ENCODE results near the gene ERI3. TPM values are rescaled to one million over a fixed set of nuclear protein-coding genes. Genes with fewer than 3 reads are reported as not detected.

ERI3 gene
- total RNA-seq, 1 donor from 2014 or later = 58.3 TPM

DNA sequence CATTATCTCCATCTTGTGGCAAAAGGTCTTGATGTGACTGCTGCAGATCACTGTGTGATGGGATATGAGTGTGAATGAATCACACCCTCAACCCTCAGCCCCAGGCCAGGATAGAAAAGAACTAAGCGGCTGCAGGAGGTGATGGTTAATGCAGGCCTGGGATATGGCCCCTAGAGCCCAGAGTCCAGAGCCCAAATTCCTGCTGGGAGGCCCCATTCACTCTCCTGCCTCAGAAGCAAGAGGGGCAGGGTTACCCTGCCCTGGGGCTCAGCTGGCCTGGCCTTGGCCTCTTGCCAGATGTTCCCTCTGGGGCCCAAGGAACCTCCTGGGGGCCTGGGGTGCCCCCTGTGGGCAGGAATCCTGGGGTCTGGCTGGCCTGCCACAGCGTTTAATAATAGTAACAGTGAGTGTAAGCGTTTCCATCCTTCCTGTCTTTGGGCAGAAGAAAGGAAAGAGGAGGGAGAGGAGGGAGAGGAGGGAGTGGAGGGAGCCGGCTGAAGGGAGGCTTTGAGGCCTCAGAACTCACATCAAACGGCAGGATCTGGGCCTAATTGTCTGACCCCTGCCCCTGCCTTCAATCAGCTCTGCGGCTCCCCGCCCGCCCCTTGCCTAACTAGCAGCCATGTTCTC, 115.6 kb downstream of the ERI3 start:
- H3K4me1 ChIP-seq (ENCODE audit: insufficient read depth, low read length) = peaks cover 15% of the 10 kb centered on the region
- H3K4me2 ChIP-seq (ENCODE audit: low read length) = peak overlapping the region; percentile 43
- H3K27ac Mint-ChIP-seq (ENCODE audit: unreplicated experiment) = peak overlapping the region; percentile 79
- peak overlapping the region; percentile 34 for H3K9ac ChIP-seq (ENCODE audit: low read length)
- no peak for DNase-seq (ENCODE audit: low read depth)
- H3K9me3 ChIP-seq (ENCODE audit: insufficient read depth, low read depth, low read length) = no peaks in the 10 kb centered on the region
- H3K27me3 ChIP-seq (ENCODE audit: insufficient read depth, low read length) = no peaks in the 10 kb centered on the region
- peak; percentile 66 for FAIRE-seq
- no peaks in the 10 kb centered on the region for H3K27me3 Mint-ChIP-seq (ENCODE audit: low read depth, unreplicated experiment)
- H3K79me2 ChIP-seq (ENCODE audit: insufficient read depth, low read length) = no peaks in the 10 kb centered on the region
- H3K27ac ChIP-seq (ENCODE audit: low read depth, low read length) = peak overlapping the region; percentile 4
- H3K4me3 Mint-ChIP-seq (ENCODE audit: unreplicated experiment) = peak overlapping the region; percentile 16
- H4K20me1 ChIP-seq (ENCODE audit: insufficient read depth, low read length) = peaks cover 16% of the 10 kb centered on the region
- no peak for TF ChIP-seq EZH2 (IDR thresholded peaks at IDR 0.05; ENCODE audit: insufficient read depth, low read length)
- TF ChIP-seq, protein P1, sequence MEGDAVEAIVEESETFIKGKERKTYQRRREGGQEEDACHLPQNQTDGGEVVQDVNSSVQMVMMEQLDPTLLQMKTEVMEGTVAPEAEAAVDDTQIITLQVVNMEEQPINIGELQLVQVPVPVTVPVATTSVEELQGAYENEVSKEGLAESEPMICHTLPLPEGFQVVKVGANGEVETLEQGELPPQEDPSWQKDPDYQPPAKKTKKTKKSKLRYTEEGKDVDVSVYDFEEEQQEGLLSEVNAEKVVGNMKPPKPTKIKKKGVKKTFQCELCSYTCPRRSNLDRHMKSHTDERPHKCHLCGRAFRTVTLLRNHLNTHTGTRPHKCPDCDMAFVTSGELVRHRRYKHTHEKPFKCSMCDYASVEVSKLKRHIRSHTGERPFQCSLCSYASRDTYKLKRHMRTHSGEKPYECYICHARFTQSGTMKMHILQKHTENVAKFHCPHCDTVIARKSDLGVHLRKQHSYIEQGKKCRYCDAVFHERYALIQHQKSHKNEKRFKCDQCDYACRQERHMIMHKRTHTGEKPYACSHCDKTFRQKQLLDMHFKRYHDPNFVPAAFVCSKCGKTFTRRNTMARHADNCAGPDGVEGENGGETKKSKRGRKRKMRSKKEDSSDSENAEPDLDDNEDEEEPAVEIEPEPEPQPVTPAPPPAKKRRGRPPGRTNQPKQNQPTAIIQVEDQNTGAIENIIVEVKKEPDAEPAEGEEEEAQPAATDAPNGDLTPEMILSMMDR (IDR thresholded peaks at IDR 0.05; ENCODE audit: insufficient read depth, low read depth, low read length) = peak; percentile 9
- no peak overlapping the region for H3K4me3 ChIP-seq (ENCODE audit: insufficient read depth, low read depth, low read length)
- H2AFZ ChIP-seq (ENCODE audit: low read depth, low read length) = no peak overlapping the region
- H3K9me3 Mint-ChIP-seq (ENCODE audit: unreplicated experiment) = peaks cover 2% of the 10 kb centered on the region
- peaks cover 16% of the 10 kb centered on the region for H3K36me3 Mint-ChIP-seq (ENCODE audit: low read depth, unreplicated experiment)
- H3K4me1 Mint-ChIP-seq (ENCODE audit: low read depth, unreplicated experiment) = peaks cover 32% of the 10 kb centered on the region
- H3K36me3 ChIP-seq (ENCODE audit: insufficient read depth, low read length) = peaks cover 4% of the 10 kb centered on the region

DNA sequence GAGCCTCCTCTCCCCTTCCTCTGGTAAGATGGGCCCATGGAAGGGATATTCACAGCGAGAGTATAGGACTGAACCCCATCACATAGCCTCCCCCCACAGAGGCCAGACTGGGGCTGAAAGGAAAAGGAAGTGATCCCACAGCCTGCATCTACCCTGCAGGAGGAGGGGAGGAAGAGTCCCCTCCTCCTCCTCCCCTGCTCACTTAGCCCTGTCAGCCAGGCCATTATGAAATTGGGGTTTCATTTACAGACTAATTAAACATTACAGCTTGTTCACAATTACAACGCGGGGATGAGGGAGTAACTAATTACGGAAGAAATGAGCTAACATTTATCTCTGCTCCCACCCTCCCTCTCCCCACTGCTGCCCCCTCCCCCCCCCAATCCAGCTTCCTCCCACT, 116.4 kb downstream of the ERI3 start:
- Histone ChIP-seq H3K27me3 (ENCODE audit: insufficient read depth, low read length) (no peaks in the 10 kb centered on the region), H2AFZ (ENCODE audit: low read depth, low read length) (no peak overlapping the region), H3K9me3 (ENCODE audit: insufficient read depth, low read depth, low read length) (no peaks in the 10 kb centered on the region), H3K4me2 (ENCODE audit: low read length) (no peak overlapping the region), H3K9ac (ENCODE audit: low read length) (no peak overlapping the region), H4K20me1 (ENCODE audit: insufficient read depth, low read length) (peaks cover 10% of the 10 kb centered on the region), H3K27ac (ENCODE audit: low read depth, low read length) (no peak overlapping the region), H3K36me3 (ENCODE audit: insufficient read depth, low read length) (peaks cover 4% of the 10 kb centered on the region), H3K4me3 (ENCODE audit: insufficient read depth, low read depth, low read length) (no peak overlapping the region), H3K4me1 (ENCODE audit: insufficient read depth, low read length) (peaks cover 15% of the 10 kb centered on the region), H3K79me2 (ENCODE audit: insufficient read depth, low read length) (no peaks in the 10 kb centered on the region)
- Mint-ChIP-seq H3K27me3 (ENCODE audit: low read depth, unreplicated experiment) (no peaks in the 10 kb centered on the region), H3K9me3 (ENCODE audit: unreplicated experiment) (peaks cover 2% of the 10 kb centered on the region), H3K27ac (ENCODE audit: unreplicated experiment) (no peak overlapping the region), H3K4me1 (ENCODE audit: low read depth, unreplicated experiment) (peaks cover 31% of the 10 kb centered on the region), H3K4me3 (ENCODE audit: unreplicated experiment) (no peak overlapping the region), H3K36me3 (ENCODE audit: low read depth, unreplicated experiment) (peaks cover 18% of the 10 kb centered on the region)
- FAIRE-seq = no peak
- DNase-seq (ENCODE audit: low read depth) = no peak
- no peak for TF ChIP-seq EZH2 (IDR thresholded peaks at IDR 0.05; ENCODE audit: insufficient read depth, low read length)
- TF ChIP-seq, protein P1 (IDR thresholded peaks at IDR 0.05; ENCODE audit: insufficient read depth, low read depth, low read length) = no peak

DNA sequence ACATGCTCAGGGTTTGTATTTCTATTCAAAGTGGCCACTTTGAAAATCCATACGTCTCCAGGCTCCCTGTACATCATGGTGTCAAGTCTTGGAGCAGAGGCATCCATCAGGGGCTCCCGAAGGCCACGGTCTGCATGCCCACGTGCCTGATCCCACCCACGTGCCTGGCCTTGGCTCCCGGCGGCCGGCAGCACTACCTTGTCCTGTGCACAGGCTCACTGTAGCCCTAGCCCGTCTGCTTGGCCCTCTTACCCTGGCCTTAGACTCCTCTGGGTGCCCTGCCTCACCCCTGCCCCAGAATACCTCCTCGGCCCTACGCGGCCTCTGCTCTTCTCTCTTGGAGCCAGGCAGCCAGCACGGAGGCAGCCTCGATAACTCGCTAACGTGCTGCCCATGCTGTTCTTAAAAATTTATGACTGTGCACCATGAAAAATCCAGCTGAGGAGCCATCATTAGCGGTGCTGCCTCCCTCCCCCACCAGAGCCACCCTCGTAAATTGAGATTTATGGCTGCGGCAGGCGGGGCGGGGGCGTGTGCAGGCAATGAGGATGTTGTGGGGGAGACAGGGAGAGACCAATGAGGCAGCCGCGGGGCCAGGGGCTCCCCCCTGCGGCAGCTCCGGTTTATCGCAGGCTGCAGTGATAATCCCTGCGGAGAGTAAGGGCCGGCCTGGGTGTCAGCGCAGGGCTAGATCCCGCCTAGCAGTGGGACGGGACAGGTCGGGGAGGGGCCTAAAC, 117.2 kb downstream of the ERI3 start:
- H3K27ac Mint-ChIP-seq (ENCODE audit: unreplicated experiment) = no peak overlapping the region
- Histone ChIP-seq H2AFZ (ENCODE audit: low read depth, low read length) (no peak overlapping the region), H3K4me3 (ENCODE audit: insufficient read depth, low read depth, low read length) (no peak overlapping the region), H3K4me2 (ENCODE audit: low read length) (no peak overlapping the region), H3K9me3 (ENCODE audit: insufficient read depth, low read depth, low read length) (no peaks in the 10 kb centered on the region), H3K36me3 (ENCODE audit: insufficient read depth, low read length) (no peaks in the 10 kb centered on the region), H3K4me1 (ENCODE audit: insufficient read depth, low read length) (peaks cover 15% of the 10 kb centered on the region), H3K27me3 (ENCODE audit: insufficient read depth, low read length) (no peaks in the 10 kb centered on the region), H3K79me2 (ENCODE audit: insufficient read depth, low read length) (no peaks in the 10 kb centered on the region), H3K9ac (ENCODE audit: low read length) (no peak overlapping the region), H4K20me1 (ENCODE audit: insufficient read depth, low read length) (peaks cover 10% of the 10 kb centered on the region), H3K27ac (ENCODE audit: low read depth, low read length) (no peak overlapping the region)
- peaks cover 31% of the 10 kb centered on the region for H3K4me1 Mint-ChIP-seq (ENCODE audit: low read depth, unreplicated experiment)
- no peak for FAIRE-seq
- no peaks in the 10 kb centered on the region for H3K27me3 Mint-ChIP-seq (ENCODE audit: low read depth, unreplicated experiment)
- H3K9me3 Mint-ChIP-seq (ENCODE audit: unreplicated experiment) = peaks cover 2% of the 10 kb centered on the region
- H3K4me3 Mint-ChIP-seq (ENCODE audit: unreplicated experiment) = peak overlapping the region; percentile 27
- no peak for DNase-seq (ENCODE audit: low read depth)
- peaks cover 18% of the 10 kb centered on the region for H3K36me3 Mint-ChIP-seq (ENCODE audit: low read depth, unreplicated experiment)
- TF ChIP-seq, protein P1 (IDR thresholded peaks at IDR 0.05; ENCODE audit: insufficient read depth, low read depth, low read length) = peak; percentile 17
- no peak for TF ChIP-seq EZH2 (IDR thresholded peaks at IDR 0.05; ENCODE audit: insufficient read depth, low read length)
